ENCODE data around the gene AQP7.

DNA sequence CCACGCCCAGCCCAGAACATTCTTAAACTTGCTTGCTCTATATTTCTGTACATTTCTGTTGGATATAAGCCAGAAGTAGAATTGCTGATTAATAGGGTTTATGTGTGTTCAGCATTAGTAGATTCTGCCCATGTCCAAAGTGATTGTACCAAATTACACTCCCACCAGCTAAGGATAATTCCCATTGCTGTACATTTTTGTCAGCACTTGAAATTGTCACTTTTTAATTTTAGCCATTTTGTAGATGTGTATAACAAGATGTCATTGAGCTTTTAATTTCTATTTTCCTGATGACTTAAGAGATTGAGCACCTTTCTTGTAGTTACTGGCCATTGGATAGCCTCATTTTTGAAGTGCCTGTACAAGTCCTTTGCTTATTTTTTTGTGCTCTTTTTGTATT, 46.4 kb downstream of the AQP7 start:
- TF ChIP-seq, protein P1, sequence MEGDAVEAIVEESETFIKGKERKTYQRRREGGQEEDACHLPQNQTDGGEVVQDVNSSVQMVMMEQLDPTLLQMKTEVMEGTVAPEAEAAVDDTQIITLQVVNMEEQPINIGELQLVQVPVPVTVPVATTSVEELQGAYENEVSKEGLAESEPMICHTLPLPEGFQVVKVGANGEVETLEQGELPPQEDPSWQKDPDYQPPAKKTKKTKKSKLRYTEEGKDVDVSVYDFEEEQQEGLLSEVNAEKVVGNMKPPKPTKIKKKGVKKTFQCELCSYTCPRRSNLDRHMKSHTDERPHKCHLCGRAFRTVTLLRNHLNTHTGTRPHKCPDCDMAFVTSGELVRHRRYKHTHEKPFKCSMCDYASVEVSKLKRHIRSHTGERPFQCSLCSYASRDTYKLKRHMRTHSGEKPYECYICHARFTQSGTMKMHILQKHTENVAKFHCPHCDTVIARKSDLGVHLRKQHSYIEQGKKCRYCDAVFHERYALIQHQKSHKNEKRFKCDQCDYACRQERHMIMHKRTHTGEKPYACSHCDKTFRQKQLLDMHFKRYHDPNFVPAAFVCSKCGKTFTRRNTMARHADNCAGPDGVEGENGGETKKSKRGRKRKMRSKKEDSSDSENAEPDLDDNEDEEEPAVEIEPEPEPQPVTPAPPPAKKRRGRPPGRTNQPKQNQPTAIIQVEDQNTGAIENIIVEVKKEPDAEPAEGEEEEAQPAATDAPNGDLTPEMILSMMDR (IDR thresholded peaks at IDR 0.05; ENCODE audit: low read depth, low read length): no peak
- TF ChIP-seq EZH2phosphoT487 (IDR thresholded peaks at IDR 0.05; ENCODE audit: low read depth): no peak
